DND-41 (cell line): ENCODE results near the gene TP53I11.
A peak's percentile ranks its signal among the peaks of the same experiment; 100 is the strongest.

Source experiments
- ATAC-seq: fragments of 200-7000 bp; cut with Tn5 transposase; 3 replicates; pipeline ENCODE4 v1.9.1; 2021; ENCODE audit warnings: low read depth; ENCODE audit not compliant: insufficient read depth
- DNase-seq: peaks from one replicate; pipeline ENCODE4 v3.0.0-alpha.2; 2020
- H2AFZ ChIP-seq: 2 replicates; pipeline ENCODE4 v1.6.0; 2012; ENCODE audit warnings: low read depth, low read length
- H3K27ac ChIP-seq: 2 replicates; pipeline ENCODE4 v1.5.1; 2012; ENCODE audit warnings: low read length, inconsistent platforms
- H3K27me3 ChIP-seq: fragments of 200-600 bp; sonication (generic); 2 replicates; pipeline ENCODE4 v1.6.0; 2012; ENCODE audit warnings: low read length, mild to moderate bottlenecking, inconsistent platforms; ENCODE audit not compliant: insufficient read depth, poor library complexity
- H3K36me3 ChIP-seq: 2 replicates; pipeline ENCODE4 v1.5.1; 2012; ENCODE audit warnings: low read length, inconsistent platforms; ENCODE audit not compliant: insufficient read depth
- H3K4me1 ChIP-seq: 2 replicates; pipeline ENCODE4 v1.5.1; 2012; ENCODE audit warnings: mild to moderate bottlenecking, low read length; ENCODE audit not compliant: insufficient read depth
- H3K4me2 ChIP-seq: 2 replicates; pipeline ENCODE4 v1.6.0; 2012; ENCODE audit warnings: mild to moderate bottlenecking, moderate library complexity, low read length, inconsistent platforms; ENCODE audit not compliant: insufficient read depth
- H3K4me3 ChIP-seq, 2 experiments: fragments of 200-600 bp in 1 of 2; shearing (Covaris generic) in 1 of 2; 2 replicates each; pipeline ENCODE4 v1.5.1; 2012 to 2016; ENCODE audit warnings: inconsistent platforms in 2 of 2, low read length in 2 of 2, mild to moderate bottlenecking in 2 of 2, low read depth in 1 of 2, moderate library complexity in 1 of 2
- H3K79me2 ChIP-seq: 2 replicates; pipeline ENCODE4 v1.6.0; 2012; ENCODE audit warnings: low read length, inconsistent platforms; ENCODE audit not compliant: insufficient read depth
- H3K9ac ChIP-seq: 2 replicates; pipeline ENCODE4 v1.6.0; 2012; ENCODE audit warnings: low read depth, mild to moderate bottlenecking, inconsistent platforms, low read length, moderate library complexity
- H3K9me3 ChIP-seq: 2 replicates; pipeline ENCODE4 v1.5.1; 2012; ENCODE audit warnings: low read length, moderate library complexity, mild to moderate bottlenecking, inconsistent platforms; ENCODE audit not compliant: insufficient read depth, severe bottlenecking
- H4K20me1 ChIP-seq: 2 replicates; pipeline ENCODE4 v1.6.0; 2012; ENCODE audit warnings: low read length; ENCODE audit not compliant: insufficient read depth
- CTCF ChIP-seq: IDR thresholded peaks from 2 replicates; pipeline ENCODE4 v1.5.1; 2012; ENCODE audit warnings: borderline replicate concordance, low read length, moderate library complexity, mild to moderate bottlenecking; ENCODE audit not compliant: poor library complexity, severe bottlenecking; ENCODE audit errors: extremely low read depth
- EZH2 ChIP-seq: IDR thresholded peaks from 3 replicates; pipeline ENCODE4 v1.6.1; 2012; ENCODE audit warnings: borderline replicate concordance, low read depth, mild to moderate bottlenecking, moderate library complexity, low read length, inconsistent platforms; ENCODE audit not compliant: severe bottlenecking

The TP53I11 gene

DNA sequence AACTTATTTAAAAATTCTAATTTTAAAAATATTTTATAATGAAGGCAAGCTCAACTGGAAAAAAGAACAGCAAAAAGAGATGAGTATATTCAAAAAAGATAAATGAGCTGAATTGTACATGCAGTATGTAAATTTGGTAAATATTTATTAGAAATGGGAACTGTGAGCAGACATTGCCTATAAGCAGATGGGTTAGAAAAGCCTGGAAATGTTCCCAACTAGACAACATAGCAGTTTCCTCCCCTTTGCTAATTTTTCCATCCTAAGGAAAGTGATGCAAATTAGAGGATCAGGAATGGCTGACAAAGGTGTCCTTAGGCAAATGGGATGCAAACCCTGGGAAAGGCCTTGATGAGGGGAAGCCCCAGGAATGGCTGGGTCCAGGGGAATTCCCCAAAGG is 37.2 kb downstream of the TP53I11 start:
- TF ChIP-seq CTCF (no peak), EZH2 (no peak)
- no peaks in the 10 kb centered on the region; the same call in 1 of the 2 replicates for H4K20me1 ChIP-seq
- no peak for ATAC-seq
- no peaks in the 10 kb centered on the region for H3K36me3 ChIP-seq
- H3K27me3 ChIP-seq = peaks cover 2% of the 10 kb centered on the region
- no peak overlapping the region for H3K4me2 ChIP-seq
- no peak overlapping the region for H3K9ac ChIP-seq
- H3K27ac ChIP-seq = no peak overlapping the region
- H3K9me3 ChIP-seq = no peaks in the 10 kb centered on the region
- DNase-seq = no peak
- 0 out of 2 replicates have a peak, but pooled peaks cover 2% of the 10 kb centered on the region for H3K4me1 ChIP-seq
- H3K79me2 ChIP-seq = no peaks in the 10 kb centered on the region
- no peak overlapping the region for H2AFZ ChIP-seq
- no peak overlapping the region for H3K4me3 ChIP-seq

DNA sequence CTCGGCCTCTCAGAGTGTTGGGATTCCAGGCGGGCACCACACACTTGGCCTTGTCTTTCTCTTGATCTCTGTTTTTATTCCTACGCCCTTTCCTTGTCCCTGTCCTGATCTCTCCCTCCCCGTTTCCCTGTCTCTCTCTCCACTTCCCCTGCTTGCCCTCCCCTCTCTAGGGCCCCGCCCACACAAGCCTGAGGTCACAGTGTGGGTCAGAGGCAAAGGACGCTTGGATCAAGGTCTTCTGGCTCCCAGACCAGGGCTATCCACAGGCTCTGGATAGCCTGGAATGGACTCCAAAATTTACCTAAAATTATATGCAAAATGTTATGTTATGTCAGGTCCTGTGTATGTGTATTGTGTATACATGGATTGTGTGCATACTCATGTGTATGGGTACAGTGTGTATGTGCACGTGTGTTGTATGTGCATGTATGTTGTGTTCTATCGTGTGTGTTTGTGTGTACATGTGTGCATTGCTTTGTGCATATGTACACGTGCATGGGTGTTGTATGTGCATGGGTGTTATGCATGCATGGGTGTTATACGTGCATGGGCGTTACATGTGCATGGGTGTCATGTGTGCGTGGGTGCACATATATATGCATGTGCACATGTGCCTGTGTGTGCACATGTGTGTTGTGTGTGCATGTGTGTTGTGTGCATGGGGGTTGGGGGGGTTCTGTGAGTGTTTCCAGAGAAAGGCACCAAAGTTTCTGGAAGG is 38.3 kb downstream of the TP53I11 start:
- TF ChIP-seq CTCF (no peak), EZH2 (no peak)
- no peak for ATAC-seq
- Histone ChIP-seq H4K20me1 (no peaks in the 10 kb centered on the region; the same call in 1 of the 2 replicates), H3K4me3 (no peak overlapping the region), H3K79me2 (no peaks in the 10 kb centered on the region), H3K9ac (no peak overlapping the region), H3K9me3 (no peaks in the 10 kb centered on the region), H3K27ac (no peak overlapping the region), H2AFZ (no peak overlapping the region), H3K4me2 (no peak overlapping the region), H3K4me1 (0 out of 2 replicates have a peak, but pooled peaks cover 2% of the 10 kb centered on the region), H3K36me3 (no peaks in the 10 kb centered on the region), H3K27me3 (peaks cover 2% of the 10 kb centered on the region)
- no peak for DNase-seq

- H3K9me3 ChIP-seq = no peaks in the 10 kb centered on the region
- H3K4me3 ChIP-seq = no peak overlapping the region
- peaks cover 2% of the 10 kb centered on the region for H3K27me3 ChIP-seq
- no peaks in the 10 kb centered on the region; the same call in 1 of the 2 replicates for H4K20me1 ChIP-seq
- no peak overlapping the region for H3K27ac ChIP-seq
- 0 out of 2 replicates have a peak, but pooled peaks cover 2% of the 10 kb centered on the region for H3K4me1 ChIP-seq
- no peaks in the 10 kb centered on the region for H3K36me3 ChIP-seq
- TF ChIP-seq EZH2 (no peak), CTCF (peak; percentile 89)
- DNase-seq (peak; percentile 81), ATAC-seq (peak; percentile 97)
- no peaks in the 10 kb centered on the region for H3K79me2 ChIP-seq
- H2AFZ ChIP-seq = no peak overlapping the region
- no peak overlapping the region for H3K9ac ChIP-seq
- H3K4me2 ChIP-seq = no peak overlapping the region
Measured at GRCh38 chr11:44911029-44911814, 39.5 kb downstream of the TP53I11 start.
